HK-2 (cell line): ENCODE data around the gene CYP2E1.
"Not testable (repeated sequence)": the region's sequence is repeated elsewhere in the genome, so short reads cannot be mapped to it uniquely, and the experiment has no call there.

Source experiments
- DNase-seq: peaks from one replicate; pipeline ENCODE4 v3.0.0-alpha.2; 2018; ENCODE audit not compliant: unreplicated experiment

Gene CYP2E1

GRCh38 chr10:133528296-133528844 is 1.2 kb downstream of the CYP2E1 start:
- DNase-seq: no peak

- DNase-seq: no peak
Observed at GRCh38 chr10:133528845-133529575, 1.8 kb downstream of the CYP2E1 start.

- DNase-seq: no peak
Observed at GRCh38 chr10:133529576-133529946, 2.4 kb downstream of the CYP2E1 start.

- no peak for DNase-seq
Observed at GRCh38 chr10:133530506-133530905, 3.3 kb downstream of the CYP2E1 start.

- DNase-seq: no peak
Observed at GRCh38 chr10:133532871-133533270, 5.7 kb downstream of the CYP2E1 start.

- no peak for DNase-seq
Observed at GRCh38 chr10:133534417-133534816, 7.3 kb downstream of the CYP2E1 start.

- no peak for DNase-seq
Observed at GRCh38 chr10:133536198-133536597, 9.0 kb downstream of the CYP2E1 start.

- DNase-seq: no peak
Observed at GRCh38 chr10:133537546-133538545, 10.7 kb downstream of the CYP2E1 start.

- not testable (repeated sequence) for DNase-seq
Observed at GRCh38 chr10:133541441-133541975, 14.3 kb downstream of the CYP2E1 start.

- no peak for DNase-seq
Observed at GRCh38 chr10:133544506-133544905, 17.3 kb downstream of the CYP2E1 start.

- no peak for DNase-seq
Observed at GRCh38 chr10:133554600-133554999, 27.4 kb downstream of the CYP2E1 start.

GRCh38 chr10:133555521-133555920 is 28.4 kb downstream of the CYP2E1 start:
- no peak for DNase-seq

GRCh38 chr10:133557381-133557780 is 30.2 kb downstream of the CYP2E1 start:
- DNase-seq: no peak

GRCh38 chr10:133559216-133559615 is 32.1 kb downstream of the CYP2E1 start:
- DNase-seq: no peak

- no peak for DNase-seq
Observed at GRCh38 chr10:133564816-133565215, 37.7 kb downstream of the CYP2E1 start.

- DNase-seq: no peak
Observed at GRCh38 chr10:133565441-133566294, 38.5 kb downstream of the CYP2E1 start, which contains the start of gene SYCE1. Gene SYCE1, minus strand, starts transcription at chr10:133565583. Its CDS starts 54 bp downstream, at chr10:133565529.

GRCh38 chr10:133567119-133567518 is 40.0 kb downstream of the CYP2E1 start:
- no peak for DNase-seq

- no peak for DNase-seq
Observed at GRCh38 chr10:133567609-133568286, 40.6 kb downstream of the CYP2E1 start.

GRCh38 chr10:133568287-133568614 is 41.1 kb downstream of the CYP2E1 start:
- no peak for DNase-seq

- not testable (repeated sequence) for DNase-seq
Observed at GRCh38 chr10:133568831-133569527, 41.8 kb downstream of the CYP2E1 start.
